H9 (cell line): ENCODE data around the gene UTP18. TPM values are rescaled to one million over a fixed set of nuclear protein-coding genes. Genes with fewer than 3 reads are reported as not detected.

Experiments used
- DNase-seq: peaks from one replicate; pipeline ENCODE4 v3.0.0-alpha.2; 2017
- H2AFZ ChIP-seq: one replicate; pipeline ENCODE4 v1.6.1; 2013; ENCODE audit warnings: mild to moderate bottlenecking, low read length, control low read depth, moderate library complexity
- H2AK5ac ChIP-seq: 2 replicates; pipeline ENCODE4 v1.6.1; 2013; ENCODE audit warnings: low read length, control low read depth, mixed read lengths; ENCODE audit not compliant: insufficient read length
- H2BK120ac ChIP-seq: one replicate; pipeline ENCODE4 v1.6.1; 2013; ENCODE audit warnings: low read depth, mild to moderate bottlenecking, low read length, control low read depth, inconsistent platforms; ENCODE audit not compliant: poor library complexity, severe bottlenecking
- H2BK12ac ChIP-seq: 2 replicates; pipeline ENCODE4 v1.6.1; 2013; ENCODE audit warnings: low read length, control low read depth, mixed read lengths, low read depth; ENCODE audit not compliant: insufficient read length
- H2BK15ac ChIP-seq: 2 replicates; pipeline ENCODE4 v1.6.1; 2013; ENCODE audit warnings: low read depth, low read length, control low read depth
- H2BK20ac ChIP-seq: one replicate; pipeline ENCODE4 v1.6.1; 2013; ENCODE audit warnings: low read depth, mild to moderate bottlenecking, low read length, control low read depth, inconsistent platforms; ENCODE audit not compliant: poor library complexity, severe bottlenecking
- H2BK5ac ChIP-seq: 2 replicates; pipeline ENCODE4 v1.6.1; 2013; ENCODE audit warnings: low read length, control low read depth, mixed read lengths; ENCODE audit not compliant: insufficient read length
- H3K14ac ChIP-seq: 2 replicates; pipeline ENCODE4 v1.6.1; 2013; ENCODE audit warnings: low read length, control low read depth; ENCODE audit not compliant: insufficient read depth
- H3K18ac ChIP-seq: 2 replicates; pipeline ENCODE4 v1.6.1; 2013; ENCODE audit warnings: low read depth, mild to moderate bottlenecking, mixed read lengths, low read length, control low read depth; ENCODE audit not compliant: insufficient read length
- H3K23ac ChIP-seq: 2 replicates; pipeline ENCODE4 v1.6.1; 2013; ENCODE audit warnings: low read length, control low read depth, mixed read lengths, low read depth; ENCODE audit not compliant: insufficient read length
- H3K23me2 ChIP-seq: 2 replicates; pipeline ENCODE4 v1.6.1; 2013; ENCODE audit warnings: low read depth, mild to moderate bottlenecking, mixed read lengths, low read length, control low read depth; ENCODE audit not compliant: insufficient read length, poor library complexity, severe bottlenecking
- H3K27ac ChIP-seq: 2 replicates; pipeline ENCODE4 v1.5.1; 2013; ENCODE audit warnings: low read length, control low read depth, mixed read lengths, low read depth; ENCODE audit not compliant: insufficient read length
- H3K27me3 ChIP-seq: 2 replicates; pipeline ENCODE4 v1.6.1; 2013; ENCODE audit warnings: low read length, control low read depth, inconsistent platforms; ENCODE audit not compliant: insufficient read depth
- H3K4ac ChIP-seq: 2 replicates; pipeline ENCODE4 v1.6.1; 2013; ENCODE audit warnings: low read depth, mild to moderate bottlenecking, control low read depth, inconsistent platforms, low read length, moderate library complexity
- H3K4me1 ChIP-seq: 2 replicates; pipeline ENCODE4 v1.6.1; 2013; ENCODE audit warnings: low read length, control low read depth, inconsistent platforms; ENCODE audit not compliant: insufficient read depth
- H3K4me2 ChIP-seq: 2 replicates; pipeline ENCODE4 v1.6.1; 2013; ENCODE audit warnings: low read length, control low read depth, mixed read lengths; ENCODE audit not compliant: insufficient read length, insufficient read depth
- H3K56ac ChIP-seq: 2 replicates; pipeline ENCODE4 v1.6.1; 2013; ENCODE audit warnings: low read depth, mild to moderate bottlenecking, mixed read lengths, low read length, control low read depth; ENCODE audit not compliant: insufficient read length
- H3K79me1 ChIP-seq: 2 replicates; pipeline ENCODE4 v1.6.1; 2013; ENCODE audit warnings: low read depth, mild to moderate bottlenecking, moderate library complexity, low read length, control low read depth, inconsistent platforms; ENCODE audit not compliant: insufficient read depth, poor library complexity, severe bottlenecking
- H3K79me2 ChIP-seq: 2 replicates; pipeline ENCODE4 v1.6.1; 2013; ENCODE audit warnings: low read length, control low read depth, inconsistent platforms; ENCODE audit not compliant: insufficient read depth
- H3K9ac ChIP-seq: 2 replicates; pipeline ENCODE4 v1.6.1; 2013; ENCODE audit warnings: low read length, control low read depth, mixed read lengths; ENCODE audit not compliant: insufficient read length; ENCODE audit errors: extremely low read depth
- H3K9me3 ChIP-seq: one replicate; pipeline ENCODE4 v1.6.1; 2013; ENCODE audit warnings: low read depth, low read length, inconsistent platforms; ENCODE audit not compliant: control insufficient read depth
- H3T11ph ChIP-seq: one replicate; pipeline ENCODE4 v1.6.1; 2013; ENCODE audit warnings: mild to moderate bottlenecking, low read length, control low read depth, inconsistent platforms
- H4K20me1 ChIP-seq: one replicate; pipeline ENCODE4 v1.6.1; 2013; ENCODE audit not compliant: control insufficient read depth, insufficient read length, insufficient read depth
- H4K5ac ChIP-seq: 2 replicates; pipeline ENCODE4 v1.6.1; 2013; ENCODE audit warnings: low read depth, mild to moderate bottlenecking, mixed read lengths, low read length, control low read depth; ENCODE audit not compliant: insufficient read length
- H4K8ac ChIP-seq: replicated peaks from 2 replicates; pipeline ENCODE4 v1.6.1; 2013; ENCODE audit warnings: low read length, control low read depth, mixed read lengths, low read depth; ENCODE audit not compliant: insufficient read length
- H4K91ac ChIP-seq: 2 replicates; pipeline ENCODE4 v1.6.1; 2013; ENCODE audit warnings: low read depth, mild to moderate bottlenecking, moderate library complexity, mixed read lengths, low read length, control low read depth; ENCODE audit not compliant: insufficient read length
- H3K27ac Mint-ChIP-seq, 3 experiments: 2 replicates in 2 of 3; 3 replicates in 1 of 3; pipeline ENCODE4 v1.8.0; 2020 to 2021; ENCODE audit warnings: mixed read lengths in 3 of 3, mild to moderate bottlenecking in 1 of 3, moderate library complexity in 1 of 3
- H3K27me3 Mint-ChIP-seq: 2 replicates; pipeline ENCODE4 v1.8.0; 2021; ENCODE audit warnings: low read depth, mild to moderate bottlenecking, moderate library complexity, mixed read lengths
- H3K36me3 Mint-ChIP-seq, 3 experiments: 2 replicates in 2 of 3; 3 replicates in 1 of 3; pipeline ENCODE4 v1.8.0; 2020 to 2021; ENCODE audit warnings: low read depth in 3 of 3, mixed read lengths in 3 of 3; ENCODE audit not compliant: insufficient read depth in 1 of 3
- H3K4me1 Mint-ChIP-seq, 2 experiments: 2 replicates each; pipeline ENCODE4 v1.8.0; 2020; ENCODE audit warnings: mixed read lengths in 2 of 2
- H3K4me3 Mint-ChIP-seq, 2 experiments: 2 replicates in 1 of 2; 3 replicates in 1 of 2; pipeline ENCODE4 v1.8.0; 2020 to 2021; ENCODE audit warnings: mild to moderate bottlenecking in 2 of 2, mixed read lengths in 2 of 2, moderate library complexity in 1 of 2
- H3K9me3 Mint-ChIP-seq, 2 experiments: 2 replicates in 1 of 2; 3 replicates in 1 of 2; pipeline ENCODE4 v1.8.0; 2020; ENCODE audit warnings: mild to moderate bottlenecking in 2 of 2, mixed read lengths in 2 of 2, moderate library complexity in 1 of 2
- CTCF ChIP-seq: fragments of 200-600 bp; sonication (generic); conservative IDR thresholded peaks from 3 replicates; pipeline ENCODE4 v1.8.0; 2021; ENCODE audit warnings: antibody characterized with exemption, mild to moderate bottlenecking
- WGBS: extraction: QIAGEN DNeasy Blood & Tissue Kit; methylation state at CpG from one replicate; pipeline ENCODE4 v1.1.7; 2013; ENCODE audit warnings: missing lambda C conversion rate, low lambda C conversion rate, mixed read lengths; ENCODE audit not compliant: insufficient read length; ENCODE audit errors: extremely low coverage; 5-methylcytosine and 5-hydroxymethylcytosine counted together
- total RNA-seq: library from RNA; stranded (reverse); gene quantifications from 2 replicates; pipeline ENCODE4 v1.2.1, GENCODE V29; 2021

The UTP18 gene
- total RNA-seq, 1 experiment from 2014 or later: 79.5 TPM

DNA sequence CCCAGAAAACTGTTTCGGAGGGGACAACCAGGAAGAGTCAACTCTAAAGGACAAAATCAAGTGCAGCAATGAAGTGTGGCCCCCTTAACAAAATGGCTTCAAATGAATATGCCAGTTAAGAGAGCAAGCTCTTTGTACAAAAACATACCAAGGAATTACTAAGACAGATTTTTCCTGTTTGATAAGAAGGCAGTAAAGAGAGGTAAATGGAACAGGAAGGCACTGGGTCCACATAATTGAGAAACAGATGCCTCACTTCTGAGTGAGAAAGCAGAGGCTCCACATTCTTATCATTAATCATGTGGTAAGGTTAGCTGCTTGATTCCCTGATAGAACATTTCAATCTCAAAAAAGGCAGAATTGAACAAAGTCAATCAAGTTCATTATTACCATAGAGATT is 45.4 kb upstream of the UTP18 start:
- Histone ChIP-seq H3K4me2 (no peak overlapping the region), H3K56ac (no peak overlapping the region), H4K91ac (no peak overlapping the region), H3T11ph (no peak overlapping the region), H3K14ac (no peak overlapping the region), H3K79me1 (no peaks in the 10 kb centered on the region), H3K79me2 (no peaks in the 10 kb centered on the region), H3K9ac (no peak overlapping the region), H4K5ac (no peak overlapping the region), H3K23ac (no peak overlapping the region), H2BK120ac (no peak overlapping the region), H3K4ac (no peak overlapping the region), H3K9me3 (no peaks in the 10 kb centered on the region), H2BK20ac (no peak overlapping the region), H4K20me1 (no peaks in the 10 kb centered on the region), H4K8ac (no peak overlapping the region), H3K4me1 (no peaks in the 10 kb centered on the region), H2BK15ac (no peak overlapping the region), H2AK5ac (no peak overlapping the region), H3K27ac (no peak overlapping the region), H2BK5ac (no peak overlapping the region), H2BK12ac (no peak overlapping the region), H3K18ac (no peak overlapping the region), H3K23me2 (no peaks in the 10 kb centered on the region), H3K27me3 (no peaks in the 10 kb centered on the region), H2AFZ (no peak overlapping the region)
- Mint-ChIP-seq H3K4me3 (no peak overlapping the region), H3K4me1 (no peaks in the 10 kb centered on the region), H3K27me3 (no peaks in the 10 kb centered on the region), H3K9me3 (no peaks in the 10 kb centered on the region), H3K36me3 (peaks cover 17 to 75% (median 72%) of the 10 kb centered on the region in 3 experiments; a peak in 6 of 7 replicates), H3K27ac (no peak overlapping the region)
- TF ChIP-seq CTCF: no peak
- WGBS: no CpG with 5 or more reads among the region's 1 CpG
- no peak for DNase-seq
